Measurements from ENCODE around the gene CCDC127.
"Not testable (repeated sequence)": the region's sequence is repeated elsewhere in the genome, so short reads cannot be mapped to it uniquely, and the experiment has no call there.

CCDC127 gene, protein sequence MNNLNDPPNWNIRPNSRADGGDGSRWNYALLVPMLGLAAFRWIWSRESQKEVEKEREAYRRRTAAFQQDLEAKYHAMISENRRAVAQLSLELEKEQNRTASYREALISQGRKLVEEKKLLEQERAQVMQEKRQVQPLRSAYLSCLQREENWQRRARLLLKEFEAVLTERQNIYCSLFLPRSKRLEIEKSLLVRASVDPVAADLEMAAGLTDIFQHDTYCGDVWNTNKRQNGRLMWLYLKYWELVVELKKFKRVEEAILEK

DNA sequence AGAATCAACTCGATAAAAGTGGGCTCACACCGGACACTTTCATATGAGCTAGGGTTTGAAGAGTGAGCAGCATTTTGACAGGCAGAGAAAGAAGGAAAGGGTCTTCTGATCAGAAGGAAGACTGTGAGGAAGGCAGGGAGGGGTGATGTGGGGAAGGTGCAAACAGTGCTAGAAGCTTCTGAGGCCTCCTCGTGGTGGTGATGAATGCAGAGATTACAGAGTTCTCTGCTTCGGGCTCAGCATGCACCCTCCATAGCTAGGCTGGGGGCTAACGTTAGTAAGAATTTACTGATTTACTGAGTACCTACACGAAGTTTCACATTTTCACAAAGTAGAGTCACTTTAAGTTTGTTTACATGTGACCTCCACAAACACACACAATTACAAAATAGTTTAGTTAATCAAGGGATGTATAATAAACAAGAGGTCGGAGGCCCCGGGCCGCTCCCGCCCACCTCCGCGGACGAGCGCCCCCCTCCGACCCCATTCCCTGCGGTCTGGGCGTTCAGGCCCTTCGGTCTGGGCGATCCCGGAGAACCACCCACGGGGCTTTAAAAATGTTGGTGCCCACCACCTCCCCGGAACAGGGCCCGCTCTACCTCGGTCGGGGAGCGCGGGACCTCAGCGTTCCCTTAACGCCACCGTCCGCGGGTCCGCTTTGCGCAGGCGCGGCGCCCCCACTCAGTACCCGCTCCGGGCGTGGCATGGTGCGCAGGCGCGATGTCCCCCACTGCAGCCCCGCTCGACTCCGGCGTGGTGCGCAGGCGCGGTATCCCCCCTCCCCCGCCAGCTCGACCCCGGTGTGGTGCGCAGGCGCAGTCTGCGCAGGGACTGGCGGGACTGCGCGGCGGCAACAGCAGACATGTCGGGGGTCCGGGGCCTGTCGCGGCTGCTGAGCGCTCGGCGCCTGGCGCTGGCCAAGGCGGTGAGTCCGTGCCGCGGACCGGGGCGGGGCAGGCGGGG is at the start of gene CCDC127, which contains the start of gene SDHA:
Gene CCDC127, minus strand, starts transcription at position 660 of the 963 bp plus-strand sequence. CDS start 1,304 bp downstream, outside the sequence.
Gene SDHA, plus strand, starts transcription at position 827 of the 963 bp plus-strand sequence. Its CDS starts 36 bp downstream, at position 863.
- DNase-seq = peak; percentile 94

DNA sequence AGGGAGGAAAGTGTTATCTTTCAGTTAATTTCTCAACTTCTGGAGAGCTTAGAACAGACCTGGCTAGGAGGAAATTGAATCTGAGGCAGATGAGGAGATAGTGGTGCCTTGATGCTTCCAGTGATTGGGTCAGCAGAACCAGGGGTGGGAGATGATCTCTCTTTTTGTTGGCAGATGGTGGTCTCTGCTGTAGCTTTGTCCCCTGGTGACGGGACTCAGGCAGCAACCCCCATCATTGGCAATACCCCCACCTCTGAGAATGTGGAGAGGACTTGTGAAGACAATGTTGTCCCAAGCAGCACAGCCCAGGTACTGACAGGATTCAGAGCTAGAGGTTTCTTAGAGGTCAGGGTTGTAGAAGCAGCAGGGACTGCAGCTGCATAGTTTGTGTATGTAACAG is 49.8 kb upstream of the CCDC127 start:
- DNase-seq = no peak

DNA sequence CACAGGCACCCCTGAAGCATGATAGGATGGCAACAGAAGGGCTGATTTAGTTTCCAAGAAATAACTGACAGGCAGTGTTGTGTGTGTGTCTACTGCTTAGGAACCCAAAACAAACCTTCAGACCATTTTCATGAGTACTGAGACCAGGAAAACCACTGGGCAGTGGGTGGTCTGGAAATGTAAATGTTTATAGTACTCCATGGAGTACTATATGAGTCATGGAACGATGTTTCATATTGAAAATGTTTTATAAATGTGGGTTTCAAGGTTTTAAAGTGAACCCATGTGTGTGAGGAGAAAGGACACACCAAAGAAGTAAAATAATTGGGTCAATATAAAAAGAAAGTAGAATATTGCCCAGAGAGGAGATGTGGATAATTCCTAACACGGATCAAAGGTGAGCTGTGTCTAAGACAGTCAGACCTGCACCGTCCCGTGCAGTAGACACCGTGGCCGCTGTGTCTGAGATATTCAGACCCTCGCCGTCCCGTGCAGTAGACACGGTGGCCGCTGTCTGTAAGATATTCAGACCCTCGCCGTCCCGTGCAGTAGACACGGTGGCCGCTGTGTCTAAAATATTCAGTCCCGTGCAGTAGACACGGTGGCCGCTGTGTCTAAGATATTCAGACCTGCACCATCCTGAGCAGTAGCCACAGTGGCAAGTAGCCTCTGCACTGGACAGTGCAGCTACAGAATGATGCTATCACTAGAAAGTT is 48.5 kb upstream of the CCDC127 start:
- not testable (repeated sequence) for DNase-seq

DNA sequence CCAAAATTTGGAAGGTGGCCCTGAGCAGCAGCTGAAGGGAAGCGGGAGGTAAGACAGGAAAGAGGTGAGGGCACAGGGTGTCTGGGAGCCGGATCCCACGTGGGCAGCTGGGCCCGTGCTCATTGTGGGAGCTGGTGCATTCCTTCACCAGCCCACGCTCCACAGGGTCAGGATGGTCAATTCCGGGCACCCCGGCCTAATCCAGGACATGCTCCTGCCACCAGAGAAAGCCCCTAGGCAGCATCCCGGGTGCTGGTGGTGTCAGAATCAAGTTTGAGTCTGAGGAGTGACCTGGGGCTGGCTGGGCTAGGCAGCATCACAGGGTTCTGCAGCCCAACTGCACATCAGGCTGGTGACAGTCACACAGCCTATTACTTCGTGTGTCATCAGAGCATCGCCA is 46.4 kb upstream of the CCDC127 start:
- no peak for DNase-seq

DNA sequence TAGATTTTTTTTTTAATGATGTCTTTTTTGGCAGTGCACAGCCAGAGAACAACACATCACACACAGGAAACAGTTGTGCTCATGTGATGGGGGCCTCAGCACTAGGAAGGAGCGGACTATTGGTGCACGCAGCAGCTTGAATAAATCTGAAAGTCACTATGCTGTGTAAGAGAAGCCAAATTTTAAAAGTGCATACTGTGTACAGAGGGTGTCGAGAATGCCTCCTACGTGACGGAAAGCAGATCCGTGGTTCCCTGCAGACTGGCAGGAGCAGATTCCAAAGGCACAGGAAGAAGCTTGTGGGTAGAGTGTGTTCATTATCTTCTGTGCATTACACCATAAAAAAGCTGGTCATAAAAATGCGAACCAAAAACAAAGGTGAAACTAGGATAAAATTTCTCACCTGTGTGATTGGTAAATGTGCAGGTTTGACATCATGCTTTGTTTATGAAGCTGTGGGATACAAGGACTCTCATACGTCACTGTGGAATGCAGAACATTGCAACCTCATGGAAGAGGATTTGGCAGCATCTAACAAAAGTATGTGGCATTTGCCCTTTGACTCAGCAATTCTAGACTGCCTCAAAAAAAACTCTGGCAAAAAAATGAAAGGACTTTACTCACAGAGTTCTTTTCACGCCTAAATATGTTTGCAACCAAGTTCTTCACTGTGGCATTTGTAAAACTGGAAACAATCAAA is 45.5 kb upstream of the CCDC127 start:
- not testable (repeated sequence) for DNase-seq

DNA sequence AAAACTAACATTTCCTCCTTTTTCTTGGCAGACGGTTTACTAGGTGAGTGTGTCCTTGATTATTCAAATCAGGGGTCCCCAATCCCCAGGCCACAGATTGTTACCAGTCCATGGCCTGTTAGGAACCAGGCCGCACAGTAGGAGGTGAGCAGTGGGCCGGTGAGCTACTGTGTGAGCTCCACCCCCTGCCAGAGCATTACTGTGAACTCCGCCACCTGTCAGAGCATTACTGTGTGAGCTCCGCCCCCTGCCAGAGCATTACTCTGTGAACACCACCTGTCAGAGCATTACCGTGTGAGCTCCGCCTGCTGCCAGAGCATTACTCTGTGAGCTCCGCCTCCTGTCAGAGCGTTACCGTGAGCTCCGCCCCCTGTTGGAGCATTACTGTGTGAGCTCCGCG is 39.2 kb upstream of the CCDC127 start:
- DNase-seq = no peak

DNA sequence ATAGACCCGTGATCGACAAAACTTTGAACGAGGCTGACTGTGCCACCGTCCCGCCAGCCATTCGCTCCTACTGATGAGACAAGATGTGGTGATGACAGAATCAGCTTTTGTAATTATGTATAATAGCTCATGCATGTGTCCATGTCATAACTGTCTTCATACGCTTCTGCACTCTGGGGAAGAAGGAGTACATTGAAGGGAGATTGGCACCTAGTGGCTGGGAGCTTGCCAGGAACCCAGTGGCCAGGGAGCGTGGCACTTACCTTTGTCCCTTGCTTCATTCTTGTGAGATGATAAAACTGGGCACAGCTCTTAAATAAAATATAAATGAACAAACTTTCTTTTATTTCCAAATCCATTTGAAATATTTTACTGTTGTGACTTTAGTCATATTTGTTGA is 38.4 kb upstream of the CCDC127 start:
- not testable (repeated sequence) for DNase-seq

DNA sequence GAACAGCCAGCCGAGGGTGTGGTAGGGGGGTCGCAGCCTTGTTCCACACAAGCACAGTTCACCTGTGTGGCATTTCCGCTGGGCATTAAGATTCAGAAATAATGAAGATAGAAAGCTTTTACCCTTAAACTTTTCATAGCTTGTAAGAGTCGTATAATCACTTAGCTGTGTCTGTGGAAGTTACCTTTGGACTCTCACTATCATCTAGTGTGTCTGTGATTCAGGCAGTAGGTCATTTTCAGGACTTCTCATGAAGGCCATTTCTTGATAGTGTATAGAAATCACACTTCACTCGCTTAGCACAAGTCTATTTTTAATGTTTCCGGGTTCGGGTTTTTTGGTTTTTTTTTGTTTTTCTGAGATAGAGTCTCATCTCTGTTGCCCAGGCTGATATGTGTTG is 37.2 kb upstream of the CCDC127 start:
- DNase-seq = not testable (repeated sequence)

DNA sequence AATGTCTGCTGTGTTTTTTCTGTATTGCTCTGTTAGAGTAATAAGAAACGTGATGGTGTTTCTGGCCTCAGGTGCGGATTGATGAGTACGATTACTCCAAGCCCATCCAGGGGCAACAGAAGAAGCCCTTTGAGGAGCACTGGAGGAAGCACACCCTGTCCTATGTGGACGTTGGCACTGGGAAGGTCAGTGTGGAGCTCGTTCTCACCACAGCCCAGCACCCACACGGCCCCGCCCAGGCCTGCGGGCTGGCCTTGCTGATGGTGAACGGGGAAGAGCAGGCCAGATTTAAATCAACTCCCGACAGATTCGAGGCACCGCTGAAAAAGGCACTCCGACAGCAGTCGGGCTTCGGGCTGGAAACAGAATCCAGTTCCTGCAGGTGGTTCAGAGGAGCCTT is 36.4 kb upstream of the CCDC127 start:
- DNase-seq = not testable (repeated sequence)

DNA sequence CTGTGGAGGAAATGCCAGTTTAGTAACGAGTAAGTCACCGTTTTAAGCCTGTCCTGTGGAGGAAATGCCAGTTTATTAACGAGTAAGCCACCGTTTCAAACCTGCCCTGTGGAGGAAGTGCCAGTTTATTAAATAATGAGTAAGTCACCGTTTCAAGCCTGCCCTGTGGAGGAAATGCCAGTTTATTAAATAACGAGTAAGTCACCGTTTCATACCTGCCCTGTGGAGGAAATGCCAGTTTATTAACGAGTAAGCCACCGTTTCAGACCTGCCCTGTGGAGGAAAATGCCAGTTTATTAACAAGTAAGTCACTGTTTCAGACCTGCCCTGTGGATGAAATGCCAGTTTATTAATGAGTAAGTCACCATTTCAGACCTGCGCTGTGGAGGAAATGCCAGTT is 34.6 kb upstream of the CCDC127 start:
- no peak for DNase-seq

DNA sequence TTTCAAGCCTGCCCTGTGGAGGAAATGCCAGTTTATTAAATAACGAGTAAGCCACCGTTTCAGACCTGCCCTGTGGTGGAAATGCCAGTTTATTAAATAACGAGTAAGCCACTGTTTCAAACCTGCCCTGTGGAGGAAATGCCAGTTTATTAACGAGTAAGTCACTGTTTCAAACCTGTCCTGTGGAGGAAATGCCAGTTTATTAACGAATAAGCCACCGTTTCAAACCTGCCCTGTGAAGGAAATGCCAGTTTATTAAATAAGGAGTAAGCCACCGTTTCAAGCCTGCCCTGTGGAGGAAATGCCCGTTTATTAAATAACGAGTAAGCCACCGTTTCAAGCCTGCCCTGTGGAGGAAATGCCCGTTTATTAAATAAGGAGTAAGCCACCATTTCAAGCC is 34.0 kb upstream of the CCDC127 start:
- not testable (repeated sequence) for DNase-seq

DNA sequence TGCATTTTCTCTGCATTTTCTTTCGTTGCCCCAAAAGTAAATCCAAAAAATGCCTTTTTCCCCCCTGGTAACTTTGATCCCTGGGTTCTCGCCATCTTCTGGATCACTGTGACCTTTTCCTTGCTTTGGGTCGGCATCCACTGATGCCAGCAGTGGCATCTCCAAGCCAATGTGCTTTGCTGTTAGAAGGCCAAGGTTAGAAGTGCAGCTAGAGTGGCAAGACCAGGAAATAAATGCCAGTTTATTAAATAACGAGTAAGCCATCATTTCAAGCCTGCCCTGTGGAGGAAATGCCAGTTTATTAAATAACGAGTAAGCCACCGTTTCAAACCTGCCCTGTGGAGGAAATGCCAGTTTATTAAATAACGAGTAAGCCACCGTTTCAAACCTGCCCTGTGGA is 33.6 kb upstream of the CCDC127 start:
- not testable (repeated sequence) for DNase-seq

DNA sequence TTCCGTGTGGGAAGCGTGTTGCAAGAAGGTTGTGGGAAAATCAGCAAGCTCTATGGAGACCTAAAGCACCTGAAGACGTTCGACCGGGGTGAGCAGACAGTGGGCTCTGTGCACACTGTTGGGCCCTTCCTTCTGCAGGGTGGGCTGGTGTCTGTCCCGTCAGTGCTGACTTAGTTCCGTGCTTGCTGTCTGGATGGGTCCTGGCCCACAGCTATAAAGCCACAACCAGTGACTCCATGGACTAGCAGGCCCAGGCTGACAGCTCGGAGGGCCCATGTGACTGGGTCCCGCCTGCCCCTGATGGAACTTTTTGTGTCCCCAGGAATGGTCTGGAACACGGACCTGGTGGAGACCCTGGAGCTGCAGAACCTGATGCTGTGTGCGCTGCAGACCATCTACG is 33.1 kb upstream of the CCDC127 start:
- not testable (repeated sequence) for DNase-seq

DNA sequence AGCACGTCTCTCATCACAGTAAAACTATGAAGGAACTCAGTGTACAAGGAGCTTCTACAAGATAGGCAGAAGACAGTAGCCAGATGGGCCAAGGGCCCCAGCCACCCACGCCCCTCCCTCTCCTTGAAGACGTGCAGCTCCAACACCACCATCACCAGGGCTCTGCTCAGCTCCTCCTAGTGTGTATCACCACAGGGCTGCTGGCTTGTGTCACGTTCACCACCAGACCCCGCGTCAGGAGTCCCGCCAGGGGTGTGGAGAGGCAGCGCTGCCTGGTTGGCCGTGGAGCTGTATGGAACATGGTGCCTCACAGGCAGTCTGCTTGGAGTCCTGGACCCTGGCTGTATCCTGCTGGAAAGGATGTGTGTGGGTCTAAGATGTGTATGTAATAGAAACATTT is 32.4 kb upstream of the CCDC127 start:
- DNase-seq = not testable (repeated sequence)

DNA sequence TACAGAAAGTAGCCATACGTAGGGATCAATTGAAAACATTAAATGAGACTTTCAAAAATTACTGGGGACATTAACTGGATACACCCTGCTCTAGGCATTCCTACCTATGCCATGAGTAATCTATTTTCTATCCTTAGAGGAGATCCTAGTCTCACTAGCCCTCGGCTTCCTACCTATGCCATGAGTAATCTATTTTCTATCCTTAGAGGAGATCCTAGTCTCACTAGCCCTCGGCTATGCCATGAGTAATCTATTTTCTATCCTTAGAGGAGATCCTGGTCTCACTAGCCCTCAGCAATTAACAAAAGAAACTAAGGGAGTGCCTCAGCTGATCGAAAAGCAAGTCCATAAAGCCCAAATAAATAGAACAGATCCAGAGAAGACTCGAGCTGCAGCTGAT is 27.8 kb upstream of the CCDC127 start:
- not testable (repeated sequence) for DNase-seq

DNA sequence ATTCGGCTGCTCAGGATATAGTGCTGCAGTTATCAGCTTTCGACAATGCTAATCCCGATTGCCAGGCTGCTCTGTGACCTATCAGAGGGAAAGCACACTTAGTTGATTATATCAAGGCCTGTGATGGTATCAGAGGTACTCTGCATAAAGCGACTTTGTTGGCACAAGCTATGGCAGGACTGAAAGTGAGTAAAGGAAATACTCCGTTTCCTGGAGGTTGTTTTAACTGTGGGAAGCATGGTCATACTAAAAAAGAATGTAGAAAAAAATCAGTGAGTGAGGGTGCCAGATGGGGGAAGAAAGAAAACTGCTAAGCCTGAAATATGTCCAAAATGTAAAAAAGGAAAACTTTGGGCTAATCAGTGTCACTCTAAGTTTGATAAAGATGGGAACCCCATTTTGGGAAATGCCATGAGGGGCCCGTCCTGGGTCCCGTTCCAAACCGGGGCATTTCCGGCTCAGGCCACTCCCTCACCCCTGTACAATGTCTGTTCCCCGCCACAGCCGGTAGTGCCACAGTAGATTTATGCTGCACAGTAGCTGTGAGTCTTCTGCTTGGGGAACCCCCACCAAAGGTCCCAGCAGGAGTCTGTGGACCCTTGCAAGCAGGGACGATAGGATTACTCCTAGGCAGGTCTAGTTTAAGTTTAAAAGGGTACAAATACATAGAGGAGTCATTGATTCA is 25.9 kb upstream of the CCDC127 start:
- DNase-seq = not testable (repeated sequence)

DNA sequence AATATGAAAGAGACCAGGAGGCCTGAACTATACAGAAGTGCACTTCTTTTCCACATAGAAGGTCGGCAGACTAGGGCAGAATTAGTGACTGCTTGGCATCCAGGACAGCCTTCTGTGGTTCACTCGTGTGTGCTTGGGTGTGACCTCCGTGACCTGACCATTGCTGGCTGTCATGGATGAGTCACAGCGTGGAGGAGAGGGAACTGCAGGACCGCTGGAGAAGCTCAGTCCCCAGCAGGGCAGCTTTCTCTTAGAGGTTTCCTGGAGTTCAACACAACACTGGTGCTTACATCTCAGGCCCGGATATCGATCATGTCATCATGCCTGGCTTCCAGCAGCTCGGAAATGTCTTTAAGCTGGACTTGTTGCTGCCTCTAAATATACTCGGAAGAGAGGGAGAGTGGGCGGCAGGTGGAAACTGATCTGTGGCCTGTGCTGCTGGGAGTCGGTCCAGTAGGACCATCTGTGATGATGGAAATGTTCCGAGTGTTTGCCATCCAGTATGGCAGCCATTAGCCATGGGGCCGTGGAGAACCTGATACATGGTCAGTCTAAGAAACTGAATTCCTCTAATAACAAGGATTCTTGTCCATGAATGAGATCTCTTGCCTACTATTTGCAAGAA is 23.2 kb upstream of the CCDC127 start:
- DNase-seq = not testable (repeated sequence)

DNA sequence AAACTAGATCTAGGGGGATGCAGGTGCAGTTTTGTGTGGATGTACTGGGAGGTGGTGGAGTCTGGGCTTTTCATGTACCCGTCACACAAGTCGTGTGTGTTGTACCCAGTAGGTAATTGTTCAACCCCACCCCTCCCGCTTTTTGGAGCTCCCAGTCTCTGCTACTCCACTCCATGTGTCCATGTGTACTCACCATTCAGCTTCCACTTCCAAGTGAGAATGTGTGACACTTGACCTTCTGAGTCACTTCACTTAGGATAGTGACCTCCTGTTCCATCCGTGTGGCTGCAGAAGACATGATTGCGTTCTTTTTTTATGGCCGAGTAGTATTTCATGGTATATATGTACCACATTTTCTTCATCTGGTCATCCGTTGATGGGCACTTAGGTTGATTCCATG is 22.6 kb upstream of the CCDC127 start:
- DNase-seq = not testable (repeated sequence)

DNA sequence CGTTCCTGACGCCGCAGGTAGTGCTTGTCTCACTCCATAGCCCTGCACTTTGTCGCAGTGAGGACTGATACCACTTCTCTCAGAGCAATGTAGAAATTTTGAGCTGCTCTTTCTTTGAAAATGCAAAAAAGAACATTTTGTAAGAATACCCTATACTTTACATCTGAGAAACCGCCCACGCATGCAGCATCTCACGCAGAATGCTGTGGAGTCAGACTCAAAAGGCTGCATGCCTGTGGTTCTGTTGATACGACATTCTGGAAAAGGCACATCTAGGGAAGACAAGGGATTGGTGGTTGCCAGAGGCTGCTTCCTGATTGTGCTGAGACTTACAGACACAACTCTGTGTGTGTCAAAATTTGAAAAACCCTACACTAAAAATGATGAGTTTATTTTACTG is 20.0 kb upstream of the CCDC127 start:
- DNase-seq = not testable (repeated sequence)

DNA sequence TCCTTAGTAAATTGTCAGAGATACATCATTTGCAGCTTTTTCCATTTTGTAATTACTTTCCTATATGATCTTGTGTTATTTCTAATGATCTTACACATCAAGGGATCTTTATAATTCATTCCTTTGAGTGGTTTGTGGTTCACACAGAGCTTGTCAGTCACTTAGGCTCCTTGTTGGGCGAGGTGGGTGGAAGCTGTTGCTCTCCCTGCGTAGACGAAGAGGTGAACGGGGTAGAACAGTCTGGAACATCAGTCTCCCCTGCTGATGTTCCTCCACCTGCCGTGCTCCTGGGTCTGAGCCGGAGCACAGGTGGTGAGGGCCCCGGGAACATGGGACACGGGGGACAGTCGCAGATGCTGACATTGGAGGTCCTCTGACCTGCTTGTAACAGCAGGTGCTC is 17.6 kb upstream of the CCDC127 start:
- DNase-seq = not testable (repeated sequence)

DNA sequence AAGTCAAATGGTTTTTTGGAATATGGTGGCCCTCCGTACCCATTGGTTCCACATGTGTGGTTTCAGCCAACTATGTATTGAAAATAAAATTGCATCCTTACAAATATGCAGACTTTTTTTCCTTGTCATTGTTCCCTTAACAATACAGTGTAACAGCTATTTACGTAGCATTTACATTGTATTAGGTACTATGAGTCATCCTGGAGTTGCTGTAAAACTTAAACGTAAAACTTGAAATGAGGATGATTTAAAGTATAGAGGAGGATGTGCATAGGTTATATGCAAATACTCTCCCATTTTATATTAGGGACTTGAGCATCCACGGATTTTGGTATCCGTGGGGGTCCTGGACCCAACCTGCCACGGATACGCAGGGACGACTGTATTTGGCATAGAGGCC is 16.5 kb upstream of the CCDC127 start:
- no peak for DNase-seq

Data from NCI-H1694 (cell line).